ENCODE data around the gene TNRC18. TPM values are rescaled to one million over a fixed set of nuclear protein-coding genes. Genes with fewer than 3 reads are reported as not detected.

TNRC18 gene
- total and polyA plus RNA-seq, 2 of the 8 experiments (the other 6 are each of a cell fraction or from before 2014, with no cell fraction given) = 1.7 to 8.6 TPM

DNA sequence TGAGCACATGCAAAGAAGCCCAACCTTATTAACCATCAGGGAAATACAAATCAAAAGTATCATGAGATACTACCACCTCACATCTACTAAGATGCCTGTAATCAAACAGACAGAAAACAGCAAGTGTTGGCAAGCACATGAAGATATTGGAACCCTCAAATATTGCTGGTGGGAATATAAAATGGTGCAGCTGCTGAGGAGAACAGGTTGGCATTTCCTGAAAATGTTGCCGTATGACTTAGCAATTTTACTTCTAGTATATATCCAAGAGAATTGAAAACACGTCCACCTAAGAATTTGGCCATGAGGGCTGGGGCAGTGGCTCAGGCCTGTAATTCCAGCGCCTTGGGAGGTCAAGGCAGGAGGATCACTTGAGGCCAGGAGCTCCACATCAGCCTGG, 39.4 kb upstream of the TNRC18 start:
- no peak overlapping the region for H3K14ac ChIP-seq (ENCODE audit: insufficient read length)
- CTCF ChIA-PET (ENCODE audit: partially characterized antibody) = interaction anchor here (0.6 to 2.0 kb wide), 3 partner anchors 9 to 32 kb away, joined by 3 to 5 read pairs (median 3); no protein-coding TSS in a partner anchor
- H3K23me2 ChIP-seq (ENCODE audit: low read depth, low read length) = no peaks in the 10 kb centered on the region
- no peak overlapping the region for H3K9ac ChIP-seq (replicated peaks in 1 of 4; ENCODE audit: extremely low read depth in 1 of 4, low read depth in 3 of 4, low read length in 3 of 4)
- H2BK120ac ChIP-seq (replicated peaks; ENCODE audit: low read depth, low read length) = no peak overlapping the region
- H3K18ac ChIP-seq (ENCODE audit: extremely low read depth, low read length) = no peak overlapping the region
- no peaks in the 10 kb centered on the region for H3K9me3 ChIP-seq (ENCODE audit: insufficient read depth in 2 of 2, low read depth in 1 of 2, low read length in 1 of 2)
- no peaks in the 10 kb centered on the region for H3K79me2 ChIP-seq (ENCODE audit: control insufficient read depth in 1 of 2, insufficient read depth in 2 of 2, low read length in 2 of 2)
- H2BK15ac ChIP-seq (ENCODE audit: low read length) = no peak overlapping the region
- FAIRE-seq (no peak), DNase-seq (ENCODE audit: low read depth in 1 of 2, low spot score in 2 of 2) (no peak)
- H2AK5ac ChIP-seq (ENCODE audit: low read depth, low read length) = no peak overlapping the region
- H2BK12ac ChIP-seq (ENCODE audit: low read depth, low read length) = no peak overlapping the region
- H4K91ac ChIP-seq (replicated peaks; ENCODE audit: insufficient read length, low read length) = no peak overlapping the region
- no peaks in the 10 kb centered on the region for H3K36me3 ChIP-seq (ENCODE audit: control insufficient read depth in 2 of 4, insufficient read depth in 4 of 4, low read length in 3 of 4)
- H3K23ac ChIP-seq (ENCODE audit: insufficient read length) = no peak overlapping the region
- H3K27ac ChIP-seq (ENCODE audit: low read depth, low read length) = no peak overlapping the region
- no peak for TF ChIP-seq E2F6 (IDR thresholded peaks at IDR 0.05)
- H4K5ac ChIP-seq (ENCODE audit: insufficient read length, low read depth, low read length) = no peak overlapping the region
- no peak overlapping the region for H3K4me3 ChIP-seq (ENCODE audit: extremely low read depth in 1 of 4, insufficient read depth in 2 of 4, low read depth in 3 of 4, low read length in 4 of 4)
- WGBS, 2 experiments (ENCODE audit: extremely low coverage in 1 of 2, insufficient coverage in 1 of 2, insufficient read length in 1 of 2, insufficient replicate concordance in 2 of 2, low coverage in 1 of 2, low lambda C conversion rate in 2 of 2, missing lambda C conversion rate in 1 of 2) = 65% methylated on average over 3 of the region's 3 CpGs; no CpG with 5 or more reads in 1 of the 2 experiments
- no peak overlapping the region for H2BK5ac ChIP-seq (ENCODE audit: low read depth, low read length)
- no peaks in the 10 kb centered on the region for H3K27me3 ChIP-seq (replicated peaks in 1 of 4; ENCODE audit: control insufficient read depth in 3 of 4, extremely low read depth in 1 of 4, insufficient read depth in 3 of 4, low read length in 3 of 4)
- no peak overlapping the region for H3K4me2 ChIP-seq (ENCODE audit: insufficient read depth in 1 of 2, low read depth in 2 of 2, low read length in 2 of 2)
- no peak overlapping the region for H3K4ac ChIP-seq (replicated peaks; ENCODE audit: insufficient read length, low read depth, low read length)
- H4K20me1 ChIP-seq (replicated peaks in 1 of 2; ENCODE audit: control insufficient read depth in 1 of 2, insufficient read depth in 2 of 2, low read length in 2 of 2) = peaks cover 0 to 2% of the 10 kb centered on the region in 2 experiments
- no peak overlapping the region for H4K8ac ChIP-seq (ENCODE audit: extremely low read depth, insufficient read depth, low read length)
- no peak overlapping the region for H2AFZ ChIP-seq (ENCODE audit: low read length)
- H3K4me1 ChIP-seq (replicated peaks in 1 of 4; ENCODE audit: control insufficient read depth in 3 of 4, insufficient read depth in 4 of 4, low read length in 3 of 4) = no peaks in the 10 kb centered on the region
- H3K79me1 ChIP-seq (ENCODE audit: low read depth, low read length) = no peaks in the 10 kb centered on the region
- H2BK20ac ChIP-seq (ENCODE audit: low read length) = no peak overlapping the region
- no peak overlapping the region for H3K56ac ChIP-seq (replicated peaks; ENCODE audit: insufficient read length, low read depth, low read length)
- POLR2A ChIA-PET (ENCODE audit: partially characterized antibody) = no interaction called here
